ENCODE results near the gene TRMT1.

DNA sequence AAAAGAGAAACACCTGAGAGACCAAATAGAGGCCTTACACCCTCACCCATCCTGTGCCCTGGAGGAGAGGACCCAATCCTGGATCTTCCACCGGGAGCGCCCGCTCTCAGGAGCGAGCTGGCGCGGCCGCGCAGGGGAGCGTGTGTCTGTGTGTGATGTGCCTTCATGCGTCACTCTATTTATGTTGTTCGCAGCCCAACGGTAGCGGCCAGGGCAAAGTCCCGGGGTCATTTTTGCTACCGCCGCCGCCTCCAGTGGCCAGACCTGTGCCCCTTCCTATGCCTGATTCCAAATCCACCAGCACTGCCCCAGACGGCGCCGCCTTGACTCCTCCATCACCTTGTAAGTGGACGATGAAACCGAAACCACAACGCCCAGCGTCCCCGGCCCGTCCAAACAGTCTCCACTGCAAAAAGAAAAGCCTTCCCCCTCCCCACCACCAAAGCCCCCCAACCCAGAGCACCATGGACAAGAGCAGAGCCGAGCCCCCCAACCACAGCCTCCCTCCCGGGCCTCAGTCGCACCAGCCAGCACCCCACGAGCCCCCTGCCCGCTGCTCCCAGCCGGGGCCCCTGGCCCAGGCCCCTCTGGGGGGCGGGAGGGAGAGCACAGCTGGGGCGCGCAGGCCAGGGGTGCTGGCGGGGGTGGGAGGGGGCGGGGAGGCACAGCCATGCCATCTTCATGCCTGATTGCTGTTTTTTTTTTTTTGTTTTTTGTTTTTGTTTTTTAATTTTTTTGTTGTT is 28.6 kb downstream of the TRMT1 start:
- TF ChIP-seq CREB1 (IDR thresholded peaks at IDR 0.05; ENCODE audit: low read depth) (no peak), EP300 (IDR thresholded peaks at IDR 0.05; ENCODE audit: borderline replicate concordance) (no peak), NFIC (IDR thresholded peaks at IDR 0.05) (no peak), TAF1 (IDR thresholded peaks at IDR 0.05; ENCODE audit: low read depth) (no peak), YY1 (IDR thresholded peaks at IDR 0.05; ENCODE audit: low read depth) (no peak), RAD21 (IDR thresholded peaks at IDR 0.05; ENCODE audit: low read depth) (no peak), FOXM1 (IDR thresholded peaks at IDR 0.05; ENCODE audit: borderline replicate concordance, low read depth) (no peak), TEAD4 (IDR thresholded peaks at IDR 0.05) (no peak), CEBPB (IDR thresholded peaks at IDR 0.05) (no peak), EGR1 (IDR thresholded peaks at IDR 0.05) (no peak)
- TF ChIP-seq, protein P1, sequence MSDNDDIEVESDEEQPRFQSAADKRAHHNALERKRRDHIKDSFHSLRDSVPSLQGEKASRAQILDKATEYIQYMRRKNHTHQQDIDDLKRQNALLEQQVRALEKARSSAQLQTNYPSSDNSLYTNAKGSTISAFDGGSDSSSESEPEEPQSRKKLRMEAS (IDR thresholded peaks at IDR 0.05) = no peak
- TF ChIP-seq, protein P2, sequence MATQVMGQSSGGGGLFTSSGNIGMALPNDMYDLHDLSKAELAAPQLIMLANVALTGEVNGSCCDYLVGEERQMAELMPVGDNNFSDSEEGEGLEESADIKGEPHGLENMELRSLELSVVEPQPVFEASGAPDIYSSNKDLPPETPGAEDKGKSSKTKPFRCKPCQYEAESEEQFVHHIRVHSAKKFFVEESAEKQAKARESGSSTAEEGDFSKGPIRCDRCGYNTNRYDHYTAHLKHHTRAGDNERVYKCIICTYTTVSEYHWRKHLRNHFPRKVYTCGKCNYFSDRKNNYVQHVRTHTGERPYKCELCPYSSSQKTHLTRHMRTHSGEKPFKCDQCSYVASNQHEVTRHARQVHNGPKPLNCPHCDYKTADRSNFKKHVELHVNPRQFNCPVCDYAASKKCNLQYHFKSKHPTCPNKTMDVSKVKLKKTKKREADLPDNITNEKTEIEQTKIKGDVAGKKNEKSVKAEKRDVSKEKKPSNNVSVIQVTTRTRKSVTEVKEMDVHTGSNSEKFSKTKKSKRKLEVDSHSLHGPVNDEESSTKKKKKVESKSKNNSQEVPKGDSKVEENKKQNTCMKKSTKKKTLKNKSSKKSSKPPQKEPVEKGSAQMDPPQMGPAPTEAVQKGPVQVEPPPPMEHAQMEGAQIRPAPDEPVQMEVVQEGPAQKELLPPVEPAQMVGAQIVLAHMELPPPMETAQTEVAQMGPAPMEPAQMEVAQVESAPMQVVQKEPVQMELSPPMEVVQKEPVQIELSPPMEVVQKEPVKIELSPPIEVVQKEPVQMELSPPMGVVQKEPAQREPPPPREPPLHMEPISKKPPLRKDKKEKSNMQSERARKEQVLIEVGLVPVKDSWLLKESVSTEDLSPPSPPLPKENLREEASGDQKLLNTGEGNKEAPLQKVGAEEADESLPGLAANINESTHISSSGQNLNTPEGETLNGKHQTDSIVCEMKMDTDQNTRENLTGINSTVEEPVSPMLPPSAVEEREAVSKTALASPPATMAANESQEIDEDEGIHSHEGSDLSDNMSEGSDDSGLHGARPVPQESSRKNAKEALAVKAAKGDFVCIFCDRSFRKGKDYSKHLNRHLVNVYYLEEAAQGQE (IDR thresholded peaks at IDR 0.05; ENCODE audit: low read depth) = no peak
- TF ChIP-seq, protein P3, sequence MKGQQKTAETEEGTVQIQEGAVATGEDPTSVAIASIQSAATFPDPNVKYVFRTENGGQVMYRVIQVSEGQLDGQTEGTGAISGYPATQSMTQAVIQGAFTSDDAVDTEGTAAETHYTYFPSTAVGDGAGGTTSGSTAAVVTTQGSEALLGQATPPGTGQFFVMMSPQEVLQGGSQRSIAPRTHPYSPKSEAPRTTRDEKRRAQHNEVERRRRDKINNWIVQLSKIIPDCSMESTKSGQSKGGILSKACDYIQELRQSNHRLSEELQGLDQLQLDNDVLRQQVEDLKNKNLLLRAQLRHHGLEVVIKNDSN (IDR thresholded peaks at IDR 0.05) = no peak

Measured in Ishikawa (cell line).